Right lobe of liver (tissue), 6 donors: Measurements from ENCODE around the gene MACROH2A1. TPM values are rescaled to one million over a fixed set of nuclear protein-coding genes. Genes with fewer than 3 reads are reported as not detected.

Experiments
- ATAC-seq, 4 donors: fragments of 200-7000 bp; cut with Tn5 transposase; one replicate each; pipeline ENCODE4 v1.9.1; 2020; ENCODE audit warnings: mild to moderate bottlenecking in 4 of 4, moderate library complexity in 4 of 4
- DNase-seq, 3 donors: peaks; one replicate each; pipeline ENCODE4 v3.0.0-alpha.2; 2020
- H3K27ac ChIP-seq, 3 donors: fragments of 200-600 bp; one replicate each; pipeline ENCODE4 v1.8.0; 2022
- H3K27me3 ChIP-seq, 2 donors: fragments of 200-600 bp; one replicate each; pipeline ENCODE4 v1.8.0; 2022
- H3K36me3 ChIP-seq, 4 donors: fragments of 200-600 bp; sonication (generic) in 1 of 4; one replicate each; pipeline versions ENCODE4 v1.5.1 to v1.8.0; 2017 to 2022; ENCODE audit warnings: control low read depth in 1 of 4
- H3K4me1 ChIP-seq, 4 donors: fragments of 200-600 bp; sonication (generic) in 1 of 4; one replicate each; pipeline versions ENCODE4 v1.5.1 to v1.8.0; 2017 to 2022; ENCODE audit warnings: control low read depth in 1 of 4
- H3K4me3 ChIP-seq, 3 donors: fragments of 200-600 bp; one replicate each; pipeline ENCODE4 v1.8.0; 2022
- H3K9me3 ChIP-seq, 4 donors: fragments of 200-600 bp; sonication (generic) in 1 of 4; one replicate each; pipeline versions ENCODE4 v1.5.1 to v1.8.0; 2017 to 2022; ENCODE audit warnings: control low read depth in 1 of 4
- POLR2A ChIP-seq: fragments of 450-650 bp; IDR thresholded peaks from one replicate; pipeline ENCODE4 v1.6.1; 2017; ENCODE audit warnings: antibody characterized with exemption, mild to moderate bottlenecking
- WGBS: methylation state at CpG from one replicate; pipeline ENCODE4 v1.1.6; 2018; ENCODE audit warnings: low coverage, low lambda C conversion rate; ENCODE audit not compliant: insufficient coverage; ENCODE audit errors: missing lambda C conversion rate; 5-methylcytosine and 5-hydroxymethylcytosine counted together
- intact Hi-C, 2 donors: fragments of 100-400 bp; cut with DNase I; formaldehyde crosslinking; loops; one replicate each; pipeline versions ENCODE4 v1.11.2 to v1.14.1; 2022
- total RNA-seq, 6 experiments: library from RNA; depleted of rRNA in 2 of 6; stranded (reverse); fragments of >200 nt in 2 of 6; fragmentation: NEBNext Ultra II Directional in 3 of 6; extraction: Animal tissue kit (Norgen Biotek cat#: 25700) in 3 of 6; gene quantifications; one replicate each; pipeline versions ENCODE4 v1.1.0 to v1.2.4, GENCODE V29; 2016 to 2023
- TF ChIP-seq, protein P1 (sequence below), 4 donors: fragments of 200-600 bp in 3 of 4; fragments of 450-650 bp in 1 of 4; IDR thresholded peaks; one replicate each; pipeline versions ENCODE4 v1.5.1 to v1.8.0; 2016 to 2022; ENCODE audit warnings: antibody characterized with exemption in 4 of 4, mild to moderate bottlenecking in 2 of 4
- donor health status: DM: no; HTN: yes; CAD: no.
- donor health status: DM: no; HTN: no; CAD: no.
- donor health status: DM: no; HTN: no; CAD: no.
- donor health status: DM: no; HTN: yes; CAD: no.
- donor health status: DM: no; HTN: yes; CAD: no.

Gene MACROH2A1
- total RNA-seq, 6 experiments from 2014 or later = 40.0 to 113 (median 51.6) TPM

DNA sequence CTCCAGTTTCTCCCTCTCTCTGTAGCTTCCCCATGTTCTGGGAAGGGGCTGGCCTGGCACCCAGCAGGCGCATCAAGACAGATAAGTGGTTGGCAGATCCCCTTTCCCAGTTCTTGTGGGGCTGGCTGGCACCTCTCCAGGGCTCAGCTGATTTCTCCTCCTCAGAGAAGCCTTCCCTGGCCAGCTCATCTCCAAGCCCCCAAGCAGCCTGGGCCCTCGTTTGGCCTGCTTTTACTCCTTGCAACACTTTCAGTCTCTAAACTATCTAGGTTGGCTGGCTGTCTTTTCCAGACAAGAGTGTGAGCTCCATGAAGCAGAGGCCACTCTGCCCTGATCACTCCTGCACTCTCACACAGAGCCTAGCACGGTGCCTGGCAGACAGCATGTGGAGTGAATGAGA, 13.5 kb downstream of the MACROH2A1 start:
- 83% methylated on average over 2 of the region's 3 CpGs for WGBS
- Histone ChIP-seq H3K4me1 (no peaks in the 10 kb centered on the region), H3K4me3 (no peak overlapping the region), H3K27me3 (no peaks in the 10 kb centered on the region), H3K36me3 (peaks cover 0 to 27% (median 9%) of the 10 kb centered on the region in 4 donors), H3K9me3 (no peaks in the 10 kb centered on the region), H3K27ac (no peak overlapping the region)
- ATAC-seq (no peak), DNase-seq (no peak)
- intact Hi-C loops = no loop called here
- TF ChIP-seq, protein P1, sequence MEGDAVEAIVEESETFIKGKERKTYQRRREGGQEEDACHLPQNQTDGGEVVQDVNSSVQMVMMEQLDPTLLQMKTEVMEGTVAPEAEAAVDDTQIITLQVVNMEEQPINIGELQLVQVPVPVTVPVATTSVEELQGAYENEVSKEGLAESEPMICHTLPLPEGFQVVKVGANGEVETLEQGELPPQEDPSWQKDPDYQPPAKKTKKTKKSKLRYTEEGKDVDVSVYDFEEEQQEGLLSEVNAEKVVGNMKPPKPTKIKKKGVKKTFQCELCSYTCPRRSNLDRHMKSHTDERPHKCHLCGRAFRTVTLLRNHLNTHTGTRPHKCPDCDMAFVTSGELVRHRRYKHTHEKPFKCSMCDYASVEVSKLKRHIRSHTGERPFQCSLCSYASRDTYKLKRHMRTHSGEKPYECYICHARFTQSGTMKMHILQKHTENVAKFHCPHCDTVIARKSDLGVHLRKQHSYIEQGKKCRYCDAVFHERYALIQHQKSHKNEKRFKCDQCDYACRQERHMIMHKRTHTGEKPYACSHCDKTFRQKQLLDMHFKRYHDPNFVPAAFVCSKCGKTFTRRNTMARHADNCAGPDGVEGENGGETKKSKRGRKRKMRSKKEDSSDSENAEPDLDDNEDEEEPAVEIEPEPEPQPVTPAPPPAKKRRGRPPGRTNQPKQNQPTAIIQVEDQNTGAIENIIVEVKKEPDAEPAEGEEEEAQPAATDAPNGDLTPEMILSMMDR (IDR thresholded peaks at IDR 0.05) = no peak
- TF ChIP-seq POLR2A = no peak

DNA sequence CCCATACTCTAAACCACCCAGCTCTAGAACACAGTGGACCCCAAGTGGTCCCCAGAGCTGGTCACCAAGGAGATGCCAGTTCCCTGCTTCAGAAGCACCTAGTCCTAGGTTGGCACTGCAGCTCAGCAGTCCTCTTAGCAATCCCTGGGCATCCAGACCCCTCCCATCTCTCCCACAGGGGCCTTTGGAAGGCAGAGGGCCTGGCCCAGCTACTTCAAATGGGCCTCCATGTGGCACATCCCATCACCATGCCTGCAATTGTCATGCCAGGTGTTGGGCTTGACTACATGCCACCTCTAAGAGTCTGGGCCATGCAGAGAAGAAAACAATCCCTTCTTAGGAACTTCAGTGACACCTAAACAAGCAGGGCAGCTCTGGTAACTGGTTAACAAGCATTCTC, 14.1 kb downstream of the MACROH2A1 start:
- intact Hi-C loops = no loop called here
- Histone ChIP-seq H3K27ac (no peak overlapping the region), H3K27me3 (no peaks in the 10 kb centered on the region), H3K4me1 (no peaks in the 10 kb centered on the region), H3K36me3 (peaks cover 0 to 30% (median 9%) of the 10 kb centered on the region in 4 donors), H3K4me3 (no peak overlapping the region), H3K9me3 (no peaks in the 10 kb centered on the region)
- ATAC-seq (no peak), DNase-seq (no peak)
- TF ChIP-seq, protein P1 (IDR thresholded peaks at IDR 0.05) = no peak
- no peak for TF ChIP-seq POLR2A

DNA sequence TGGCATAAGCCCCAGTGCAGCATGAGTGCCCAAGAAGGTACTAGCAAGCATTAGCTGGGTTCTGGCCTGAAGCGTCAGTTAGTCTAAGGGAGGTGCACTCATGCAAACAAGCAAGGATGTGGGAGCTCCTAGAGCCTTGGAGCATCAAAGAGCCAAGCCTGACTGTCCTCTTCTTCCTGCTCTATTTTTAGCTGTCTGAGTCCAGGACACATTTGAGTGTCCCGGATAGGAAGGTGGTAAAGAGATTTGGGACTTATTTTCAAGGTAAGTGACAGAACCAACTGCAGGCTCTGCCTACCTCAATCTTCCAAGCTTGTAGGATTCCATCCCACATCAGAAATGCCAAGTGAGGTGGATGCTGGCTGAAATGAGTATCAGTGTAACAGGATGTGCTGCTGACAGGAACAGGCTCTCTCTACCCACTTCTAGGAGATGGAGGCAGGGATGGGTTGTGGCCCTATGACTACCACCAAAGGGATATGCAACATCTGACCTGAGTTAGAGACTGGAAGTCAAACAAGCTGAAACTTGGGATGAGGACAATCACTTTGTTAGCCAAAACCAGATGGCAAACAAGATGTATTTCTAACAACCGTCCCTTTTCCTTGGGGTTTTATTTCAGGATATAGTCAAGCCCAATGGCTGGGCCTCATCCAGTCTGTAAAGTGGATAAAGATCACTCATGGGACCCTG, 15.1 kb downstream of the MACROH2A1 start:
- TF ChIP-seq POLR2A = no peak
- TF ChIP-seq, protein P1 (IDR thresholded peaks at IDR 0.05) = no peak
- WGBS = 57% methylated on average over 1 of the region's 3 CpGs
- Histone ChIP-seq H3K4me3 (no peak overlapping the region), H3K4me1 (no peaks in the 10 kb centered on the region), H3K27ac (no peak overlapping the region), H3K9me3 (no peaks in the 10 kb centered on the region), H3K36me3 (peaks cover 0 to 36% (median 11%) of the 10 kb centered on the region in 4 donors), H3K27me3 (no peaks in the 10 kb centered on the region)
- ATAC-seq = no peak
- DNase-seq = no peak
- intact Hi-C loops = no loop called here

DNA sequence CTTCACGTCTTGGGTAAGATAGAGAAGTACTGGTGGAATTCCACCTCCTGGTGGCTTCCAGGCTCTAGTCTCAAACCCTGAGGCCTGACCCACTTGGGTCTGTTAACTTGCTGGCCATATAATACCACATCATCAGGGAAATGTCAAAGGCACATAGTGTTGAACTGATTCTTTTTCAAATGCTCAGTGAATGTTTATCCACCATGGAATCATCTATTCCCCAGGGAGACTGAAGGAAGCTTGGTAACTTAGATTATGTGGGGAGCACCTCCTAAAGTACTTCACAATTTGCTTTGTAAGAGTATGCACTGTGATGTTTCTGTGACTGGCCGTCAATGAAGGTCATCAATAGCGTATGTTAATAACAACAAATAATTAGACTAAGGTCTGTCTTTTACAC, 16.1 kb downstream of the MACROH2A1 start:
- TF ChIP-seq, protein P1 (IDR thresholded peaks at IDR 0.05) = no peak
- no peak for TF ChIP-seq POLR2A
- WGBS = 86% methylated on average over 2 of the region's 3 CpGs
- no peak for ATAC-seq
- Histone ChIP-seq H3K36me3 (peaks cover 0 to 29% (median 9%) of the 10 kb centered on the region in 4 donors), H3K4me3 (no peak overlapping the region), H3K27me3 (no peaks in the 10 kb centered on the region), H3K9me3 (no peaks in the 10 kb centered on the region), H3K27ac (no peak overlapping the region), H3K4me1 (no peaks in the 10 kb centered on the region)
- no peak for DNase-seq
- intact Hi-C loops = no loop called here
